GM21737 (cell line): ENCODE results near the gene ST3GAL4.

Experiments
- ATAC-seq: cut with Tn5 transposase; IDR thresholded peaks from one replicate; pipeline ENCODE4 v1.9.1; 2021; ENCODE audit warnings: mild to moderate bottlenecking, moderate library complexity; ENCODE audit not compliant: unreplicated experiment

ST3GAL4 gene

DNA sequence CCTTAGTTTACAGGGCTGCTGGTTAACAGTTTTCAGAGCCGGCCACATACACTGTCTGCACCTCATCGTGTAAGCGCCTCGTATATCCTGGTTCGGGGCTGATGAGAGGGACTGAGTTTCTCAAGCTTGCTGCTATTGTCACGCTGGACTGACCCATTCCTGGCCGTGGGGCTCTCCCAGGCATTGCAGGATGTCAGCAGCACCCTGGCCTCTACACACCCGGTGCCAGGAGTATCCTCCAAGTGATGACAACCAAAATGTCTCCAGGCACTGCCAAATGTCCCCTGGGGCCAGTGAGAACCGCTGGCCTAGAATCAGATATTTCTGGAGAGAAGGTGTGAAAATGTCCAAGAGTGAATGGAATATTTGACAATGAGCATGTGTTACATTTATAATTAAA lies 82.8 kb downstream of the ST3GAL4 start:
- no peak for ATAC-seq

DNA sequence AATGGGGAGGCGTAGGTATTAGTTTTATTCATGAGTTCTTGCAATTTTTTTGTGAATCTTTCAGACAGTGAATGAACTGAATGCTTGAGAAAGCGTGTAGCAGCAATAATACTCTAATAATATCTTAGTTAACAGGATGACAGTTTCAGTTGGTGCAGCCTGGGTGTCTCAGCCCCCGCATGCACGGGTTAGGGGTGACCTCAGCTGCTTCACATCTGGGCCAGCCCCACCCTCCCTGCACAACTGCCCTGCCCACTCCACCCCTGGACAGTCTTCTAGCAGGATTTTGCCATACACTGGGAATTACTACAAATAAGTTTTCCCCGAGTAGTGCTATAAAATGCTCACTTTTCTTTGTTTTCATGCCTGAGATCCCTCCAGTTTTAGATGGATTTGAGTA lies 83.2 kb downstream of the ST3GAL4 start:
- no peak for ATAC-seq

DNA sequence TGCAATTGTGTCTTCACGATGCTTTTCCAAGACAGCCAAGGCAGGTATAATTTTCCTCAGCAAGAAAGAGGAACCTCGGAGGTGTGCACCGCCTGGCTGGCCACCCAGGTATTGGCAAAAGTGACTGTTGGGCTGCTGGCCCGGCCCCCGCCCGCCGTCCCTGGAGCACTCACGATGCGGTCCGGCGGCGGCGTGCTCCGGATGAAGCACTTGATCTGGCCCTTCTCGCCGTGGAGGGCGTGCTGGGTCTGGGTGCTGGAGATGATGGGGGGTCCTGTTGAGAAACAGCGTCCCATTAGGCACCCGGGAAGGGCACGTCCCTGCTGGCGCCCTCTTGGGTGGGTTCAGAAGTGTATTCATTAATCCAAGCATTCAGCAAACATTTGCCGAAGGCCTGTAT lies 84.8 kb downstream of the ST3GAL4 start:
- ATAC-seq: no peak

DNA sequence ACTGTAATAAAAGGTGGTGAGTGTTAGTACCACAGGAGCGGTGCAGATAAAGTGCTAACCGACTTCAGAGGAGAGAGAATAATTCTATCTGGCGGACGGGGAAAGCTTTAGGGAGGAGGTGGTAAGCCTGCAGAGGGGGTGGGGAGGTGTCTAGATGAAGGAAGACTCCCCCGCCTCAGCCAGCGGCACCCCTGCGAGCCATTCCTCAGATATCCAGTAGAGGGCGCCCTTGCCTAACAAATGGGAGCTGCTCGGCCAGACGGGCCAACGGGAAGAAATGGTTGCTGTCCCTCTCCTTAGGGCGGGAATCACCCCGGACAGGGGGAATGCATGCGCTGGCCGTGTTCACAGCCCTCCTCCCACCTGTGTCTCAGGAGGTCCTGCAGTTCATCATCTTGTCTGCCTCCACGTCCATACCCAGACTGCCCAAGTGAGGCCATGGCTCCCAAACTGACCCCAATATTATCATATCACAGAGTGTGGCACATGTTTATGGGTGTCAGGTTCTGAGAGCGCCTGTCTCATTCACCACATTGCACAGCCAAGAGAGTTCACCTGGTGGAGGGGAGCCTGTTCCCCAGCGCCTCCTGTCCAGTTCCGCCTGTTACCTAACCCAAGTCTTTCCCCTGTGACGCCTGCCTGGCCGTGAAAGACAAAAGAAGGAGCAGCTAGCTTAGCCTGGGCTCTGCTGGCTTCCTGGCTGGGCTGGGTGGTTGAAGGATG lies 85.5 kb downstream of the ST3GAL4 start:
- ATAC-seq: no peak

DNA sequence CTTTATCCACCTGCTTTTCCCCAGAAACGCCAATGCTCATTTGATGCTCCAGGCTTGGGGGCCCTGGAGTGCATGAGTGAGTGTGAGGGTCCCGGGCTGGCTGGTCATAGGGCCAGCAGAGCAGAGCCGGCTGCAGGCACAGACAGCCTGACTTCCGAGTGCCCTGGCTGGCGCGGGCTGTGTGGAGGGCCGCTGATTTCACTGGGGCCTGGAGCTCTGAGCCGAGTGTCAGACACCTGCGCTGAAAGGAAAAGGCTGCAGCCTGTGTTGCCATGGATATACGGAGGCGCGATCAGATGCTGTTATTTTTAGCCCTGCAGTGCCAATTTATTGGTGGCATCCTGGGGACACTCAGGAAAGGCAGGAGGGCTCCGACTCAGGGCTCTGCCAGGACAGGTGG lies 87.6 kb downstream of the ST3GAL4 start:
- ATAC-seq: no peak

DNA sequence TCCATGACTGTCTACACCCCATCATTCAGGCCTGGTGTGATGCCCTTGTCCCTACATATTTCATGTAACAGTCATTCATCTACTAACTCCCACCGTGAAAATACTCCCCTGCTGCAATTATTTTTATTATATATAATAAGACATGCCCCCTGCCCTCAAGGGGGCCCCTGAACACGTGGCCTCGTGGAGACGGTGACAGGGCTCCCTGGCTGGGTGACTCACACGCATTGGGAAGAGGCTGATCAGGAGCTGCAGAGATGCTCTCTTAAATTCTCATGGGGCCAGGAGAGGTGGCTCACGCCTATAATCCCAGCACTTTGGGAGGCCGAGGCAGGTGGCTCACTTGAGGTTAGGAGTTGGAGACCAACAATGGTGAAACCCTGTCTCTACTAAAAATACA lies 88.6 kb downstream of the ST3GAL4 start:
- no peak for ATAC-seq

DNA sequence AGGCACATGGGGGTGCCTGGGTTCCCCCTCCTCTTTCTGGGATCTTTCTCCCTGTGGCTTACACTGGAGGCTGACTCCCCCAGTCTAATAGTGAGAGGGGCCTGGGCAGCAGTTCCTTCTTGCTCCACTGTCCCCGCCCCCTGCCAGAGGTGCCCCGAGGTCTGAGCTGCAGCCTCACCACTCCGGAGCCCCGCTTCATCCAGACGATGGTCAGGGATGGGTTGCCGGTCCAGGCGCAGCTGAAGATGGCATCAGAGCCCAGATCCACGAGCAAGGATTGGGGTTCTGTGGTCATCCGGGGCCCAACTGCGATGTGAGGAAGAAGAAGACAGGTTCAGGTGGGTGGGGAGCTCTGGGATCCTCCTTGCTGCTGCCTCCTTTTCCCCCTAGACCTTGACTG lies 91.1 kb downstream of the ST3GAL4 start:
- ATAC-seq: no peak

DNA sequence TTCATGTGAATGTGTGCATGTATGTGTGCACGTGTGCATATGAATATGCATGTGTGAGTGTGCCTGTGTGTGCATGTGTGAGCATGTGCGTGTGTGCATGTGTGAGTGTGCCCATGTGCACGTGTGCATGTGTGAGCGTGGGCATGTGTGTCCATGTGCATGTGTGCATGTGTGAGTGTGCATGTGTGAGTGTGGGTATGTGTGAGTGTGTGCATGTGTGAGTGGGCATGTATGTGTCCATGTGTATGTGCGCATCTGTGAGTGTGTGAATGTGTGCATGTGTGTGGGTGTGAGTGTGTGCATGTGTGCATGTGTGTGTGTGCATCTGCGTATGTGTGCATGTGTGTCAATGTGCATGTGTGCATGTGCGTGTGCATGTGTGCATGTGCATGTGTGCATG lies 94.7 kb downstream of the ST3GAL4 start:
- no peak for ATAC-seq

DNA sequence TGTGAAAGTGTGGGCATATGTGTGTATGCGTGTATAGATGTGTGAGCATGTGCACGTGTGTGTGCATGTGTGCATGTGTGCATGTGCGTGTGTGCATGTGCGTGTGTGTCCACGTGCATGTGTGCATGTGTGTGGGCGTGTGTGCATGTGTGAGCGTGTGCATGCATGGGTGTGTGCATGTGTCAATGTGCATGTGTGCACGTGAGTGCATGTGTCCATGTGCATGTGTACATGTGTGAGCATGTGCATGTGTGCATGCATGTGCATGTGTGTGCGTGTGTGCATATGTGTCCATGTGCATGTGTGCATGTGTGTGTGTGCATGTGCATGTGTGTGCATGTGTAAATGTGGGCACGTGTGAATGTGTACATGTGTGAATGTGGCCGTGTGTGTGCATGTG lies 95.3 kb downstream of the ST3GAL4 start:
- ATAC-seq: no peak

DNA sequence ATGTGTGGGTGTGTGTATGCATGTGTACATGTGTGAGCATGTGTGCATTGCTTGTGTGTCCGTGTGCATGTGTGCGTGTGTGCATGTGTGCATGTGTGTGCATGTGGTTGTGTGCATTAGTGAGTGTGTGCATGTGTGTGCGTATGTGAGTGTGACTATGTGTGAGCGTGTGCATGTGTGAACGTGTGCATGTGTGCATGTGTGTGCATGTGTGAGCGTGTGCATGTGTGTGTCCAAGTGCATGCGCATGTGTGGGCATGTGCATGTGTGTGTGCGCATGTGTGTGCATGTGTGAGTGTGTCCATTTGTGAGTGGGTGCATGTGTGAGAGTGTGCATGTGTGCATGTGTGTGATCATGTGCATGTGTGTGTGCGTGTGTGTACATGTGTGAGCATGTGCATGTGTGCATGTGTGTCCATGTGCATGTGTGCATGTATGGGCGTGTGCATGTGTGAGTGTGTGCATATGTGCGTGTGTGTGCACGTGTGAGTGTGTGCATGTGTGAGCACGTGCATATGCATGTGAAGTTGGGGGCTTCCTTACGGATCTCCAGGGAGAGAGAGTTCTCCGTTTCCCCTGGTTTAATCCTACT lies 95.8 kb downstream of the ST3GAL4 start:
- no peak for ATAC-seq

DNA sequence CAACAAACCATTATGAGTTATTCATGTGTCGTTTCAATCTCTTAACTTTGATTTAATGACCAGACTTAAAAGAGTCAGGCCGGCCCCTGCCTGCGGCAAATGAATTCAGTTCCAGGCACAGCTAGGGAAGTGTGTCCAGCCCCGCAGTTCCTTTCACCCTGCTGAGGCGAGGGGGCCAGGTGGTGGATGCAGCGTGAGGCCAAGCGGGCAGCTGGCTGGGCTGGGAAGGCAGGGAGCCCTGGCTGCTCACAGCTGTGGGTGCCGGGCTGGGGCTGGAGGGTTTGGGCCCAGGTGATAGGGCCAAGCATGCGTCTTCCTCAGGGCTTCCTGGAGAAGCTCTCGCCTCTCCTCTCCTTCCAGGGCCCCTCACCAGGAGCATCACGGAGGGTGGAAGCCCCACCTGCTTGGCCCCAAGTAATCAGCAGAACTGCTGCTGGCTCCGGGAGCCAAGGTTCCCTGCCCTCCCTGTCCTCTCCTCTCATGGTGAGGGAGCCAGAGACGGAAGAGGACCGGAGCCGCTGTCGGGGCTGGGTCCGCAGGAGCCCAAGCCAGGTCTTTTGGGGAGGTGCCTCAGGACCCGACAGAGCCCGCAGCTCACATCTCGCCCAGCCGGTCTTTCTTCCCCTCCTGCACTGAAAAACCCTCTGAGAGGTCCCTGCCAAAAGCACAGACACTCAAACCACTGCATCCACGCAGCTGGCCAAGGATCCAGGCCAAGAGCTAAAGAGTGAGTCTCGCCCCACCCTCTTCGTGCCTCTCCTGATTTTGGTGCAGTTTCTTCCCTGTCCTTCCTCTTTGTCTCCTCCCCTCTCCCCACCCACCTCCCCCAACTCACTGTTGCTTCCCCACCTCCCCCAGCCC lies 97.0 kb downstream of the ST3GAL4 start:
- no peak for ATAC-seq

DNA sequence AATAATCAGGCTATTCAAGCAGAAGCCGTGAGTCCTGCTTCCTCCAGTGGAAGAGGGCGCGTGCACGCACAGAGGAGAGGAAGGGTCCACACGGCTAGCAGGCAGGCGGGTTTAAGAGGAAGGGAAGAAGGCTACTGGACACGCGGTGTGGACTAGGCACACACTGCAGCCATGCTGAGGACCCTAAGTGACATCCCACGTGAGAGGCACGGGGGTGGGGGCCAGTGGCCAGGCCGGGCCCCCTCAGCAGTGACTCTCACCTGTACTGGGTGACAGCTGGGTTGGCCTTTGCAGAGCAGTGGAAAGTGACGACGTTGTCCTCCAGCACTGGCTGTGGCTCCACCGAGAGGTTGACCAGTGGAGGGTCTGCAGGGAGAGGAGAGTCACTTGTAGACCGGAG lies 100.6 kb downstream of the ST3GAL4 start:
- no peak for ATAC-seq

DNA sequence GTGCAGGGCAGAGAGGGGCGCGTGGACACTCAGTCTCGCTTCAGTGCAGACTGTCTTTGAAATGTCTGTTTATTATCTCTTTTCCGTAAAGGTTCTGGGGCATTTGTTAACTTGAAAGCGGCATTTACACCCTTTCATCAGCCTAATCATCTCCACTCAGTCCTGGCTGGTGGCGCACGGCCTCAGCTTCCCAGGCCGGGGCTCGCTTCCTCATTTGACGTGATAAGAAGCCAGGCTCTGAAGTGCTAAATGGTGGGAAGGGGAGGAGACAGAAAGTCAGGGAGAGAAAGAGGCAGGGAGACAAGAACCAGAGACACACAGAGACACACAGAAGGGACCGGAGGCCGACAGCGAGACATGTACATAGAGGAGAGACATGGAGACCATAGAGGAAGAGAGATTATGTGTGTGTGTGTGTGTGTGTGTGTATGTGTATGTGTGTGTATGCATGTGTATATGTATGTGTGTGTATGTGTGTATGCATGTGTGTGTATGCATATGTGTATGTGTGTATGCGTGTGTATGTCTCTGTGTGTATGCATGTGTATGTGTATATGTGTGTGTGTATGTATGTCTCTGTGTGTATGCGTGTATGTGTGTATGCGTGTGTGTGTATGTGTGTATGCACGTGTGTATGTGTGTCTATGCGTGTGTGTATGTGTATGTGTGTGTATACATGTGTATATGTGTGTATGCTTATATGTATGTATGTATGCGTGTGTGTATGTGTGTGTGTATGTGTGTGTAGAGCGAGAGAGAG lies 101.5 kb downstream of the ST3GAL4 start:
- no peak for ATAC-seq

DNA sequence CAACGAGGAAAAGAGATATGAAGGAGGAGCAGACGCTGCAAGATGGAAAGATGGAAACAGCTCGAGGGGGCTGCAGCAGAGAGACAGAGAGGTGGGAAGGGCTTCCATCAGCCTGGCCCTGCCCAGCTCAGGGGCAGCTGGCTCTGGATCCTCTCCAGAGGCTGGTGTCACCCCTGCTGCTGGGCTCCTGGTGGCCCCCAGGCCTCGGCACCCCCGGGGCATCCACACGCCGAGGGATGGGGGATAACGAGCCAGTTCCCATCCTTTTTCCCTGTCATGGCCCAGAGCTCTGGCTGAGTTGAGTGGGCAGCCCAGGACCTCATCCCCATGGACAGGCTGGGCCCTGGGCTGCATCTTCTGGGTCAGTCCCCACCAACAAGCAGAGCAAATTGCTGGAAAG lies 102.3 kb downstream of the ST3GAL4 start:
- ATAC-seq: no peak

DNA sequence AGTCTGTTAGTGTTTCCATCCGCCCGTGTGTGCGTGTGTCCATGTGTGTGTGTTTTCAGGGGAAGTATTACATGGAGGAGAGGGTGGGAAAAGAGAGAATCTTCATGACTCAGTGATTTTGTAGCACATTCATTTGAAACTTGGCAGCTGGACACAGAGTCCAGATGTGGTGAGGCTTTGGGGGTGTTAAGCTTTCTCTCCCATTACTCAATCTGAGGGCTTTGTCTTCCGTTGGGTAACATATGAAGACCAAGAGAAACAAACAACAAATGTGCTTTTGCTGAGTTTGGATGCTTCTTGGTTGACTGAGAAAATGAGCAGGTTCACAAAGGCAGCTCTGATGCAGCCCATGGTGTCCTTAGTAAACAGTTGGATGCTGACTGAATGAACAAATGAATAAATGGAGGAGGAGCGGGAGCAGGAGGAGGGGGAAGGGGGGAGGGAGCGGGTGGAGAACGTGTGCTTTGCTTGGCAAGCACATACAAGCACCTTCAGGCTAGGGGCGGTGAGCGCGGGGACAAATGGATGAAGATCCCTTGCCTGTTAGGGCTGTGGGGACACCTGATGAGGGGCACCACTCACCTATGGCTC lies 104.3 kb downstream of the ST3GAL4 start:
- ATAC-seq: no peak

DNA sequence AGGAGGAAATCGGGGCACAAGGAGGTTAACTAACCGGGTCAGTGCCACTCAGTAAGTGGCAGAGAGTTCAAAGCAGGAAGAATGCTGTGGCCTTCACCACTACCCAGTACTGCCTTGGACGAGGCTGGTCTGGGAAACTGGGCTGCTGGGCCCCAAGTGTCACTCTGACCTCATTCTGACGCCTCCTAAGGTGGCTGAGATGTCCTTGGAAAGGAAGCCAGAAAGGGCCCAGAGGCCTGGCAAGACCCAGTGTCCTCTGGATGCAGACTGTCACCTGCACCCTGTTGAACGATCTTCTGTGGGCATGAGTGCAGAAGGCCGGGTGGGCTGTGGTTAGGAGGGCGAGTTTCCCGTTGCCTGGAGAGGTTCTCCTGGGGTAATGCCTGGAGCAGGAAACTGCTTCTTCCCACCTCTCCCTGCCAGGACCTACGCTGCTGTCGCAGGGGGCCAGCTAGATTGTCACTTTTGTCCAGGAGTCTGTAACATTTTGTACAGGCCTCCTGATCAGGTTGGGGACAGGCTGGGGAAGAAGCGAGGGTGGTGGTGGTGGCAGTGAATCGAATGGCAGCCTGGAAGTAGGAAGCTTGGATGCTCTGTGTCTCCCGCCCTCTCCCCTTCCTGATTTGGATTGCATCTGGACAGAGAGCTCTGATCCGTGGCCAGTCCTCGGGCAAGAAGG lies 105.1 kb downstream of the ST3GAL4 start:
- no peak for ATAC-seq

DNA sequence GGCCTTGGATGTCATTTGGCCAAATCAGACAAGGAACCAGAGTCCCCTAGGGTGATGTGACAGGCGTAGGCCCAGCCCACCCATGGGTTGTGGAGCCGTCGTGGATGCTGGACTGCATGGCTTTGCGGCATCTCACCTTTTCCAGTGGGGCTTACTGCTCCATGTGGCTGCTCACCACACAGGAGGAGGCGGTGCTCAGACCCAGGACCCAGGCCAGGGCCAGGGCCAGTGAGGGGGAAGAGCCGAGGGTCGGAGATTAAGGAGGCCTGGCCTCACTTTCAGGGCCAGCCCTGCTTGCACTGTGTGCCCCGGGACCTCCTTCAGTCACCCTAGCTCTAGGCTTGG lies 105.6 kb downstream of the ST3GAL4 start:
- ATAC-seq: no peak

DNA sequence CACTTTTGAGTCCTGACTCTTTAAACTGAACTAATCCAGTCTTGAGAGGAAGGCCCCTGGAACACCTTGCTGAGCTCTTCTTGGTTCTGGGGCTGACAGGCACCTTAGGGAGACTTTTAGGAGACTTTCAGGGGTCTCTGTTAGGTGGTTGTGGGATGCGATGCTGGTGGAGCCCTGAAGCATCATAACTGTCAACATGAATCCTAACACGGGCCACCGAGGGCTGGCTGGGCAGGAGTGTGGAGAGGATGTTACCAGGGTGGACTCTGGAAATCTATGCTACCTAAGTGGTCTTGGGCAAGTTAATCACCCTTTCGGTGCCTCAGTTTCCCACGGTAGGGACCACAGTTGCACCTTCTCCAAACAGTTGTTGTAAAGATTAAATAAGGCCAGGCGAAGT lies 106.5 kb downstream of the ST3GAL4 start:
- ATAC-seq: no peak

DNA sequence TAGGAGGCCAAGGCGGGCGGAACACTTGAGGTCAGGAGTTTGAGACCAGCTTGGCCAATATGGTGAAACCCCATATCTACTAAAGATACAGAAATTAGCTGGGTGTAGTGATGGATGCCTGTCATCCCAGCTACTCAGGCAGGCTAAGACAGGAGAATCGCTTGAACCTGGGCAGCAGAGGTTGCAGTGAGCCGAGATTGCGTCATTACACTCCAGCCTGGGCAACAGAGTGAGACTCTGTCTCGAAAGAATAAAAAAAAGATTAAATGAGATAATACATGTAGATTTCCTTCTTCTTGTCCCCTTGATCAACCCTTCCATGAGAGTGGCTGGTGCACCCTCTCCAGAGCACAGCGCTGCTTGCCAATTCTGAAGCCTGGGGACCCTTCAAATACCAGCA lies 106.9 kb downstream of the ST3GAL4 start:
- no peak for ATAC-seq
